SK-N-SH treated with all-trans-retinoic acid at 6 μM for 48 hours (cell line): ENCODE measurements around the gene CD86.

Experiments used
- ARNTL ChIP-seq: fragments of 450-650 bp; formaldehyde crosslinking; IDR thresholded peaks from 2 replicates; pipeline ENCODE4 v1.5.0; 2020; ENCODE audit warnings: low read depth, mild to moderate bottlenecking, moderate library complexity, borderline replicate concordance
- CREB5 ChIP-seq: fragments of 250-450 bp; sonication (Bioruptor Pico); IDR thresholded peaks from 2 replicates; pipeline ENCODE4 v1.5.1; 2020; ENCODE audit warnings: low read depth, mild to moderate bottlenecking, moderate library complexity
- OSR1 ChIP-seq: fragments of 250-450 bp; sonication (Bioruptor Pico); IDR thresholded peaks from 2 replicates; pipeline ENCODE4 v1.8.0; 2022; ENCODE audit warnings: moderate library complexity, mild to moderate bottlenecking, inconsistent platforms
- PATZ1 ChIP-seq: fragments of 250-450 bp; sonication (Bioruptor Pico); IDR thresholded peaks from 2 replicates; pipeline ENCODE4 v1.8.0; 2020; ENCODE audit warnings: mild to moderate bottlenecking, moderate library complexity, borderline replicate concordance
- RARB ChIP-seq: fragments of 250-450 bp; sonication (Bioruptor Pico); IDR thresholded peaks from 2 replicates; pipeline ENCODE4 v1.8.0; 2021; ENCODE audit warnings: mild to moderate bottlenecking, moderate library complexity
- ZFP3 ChIP-seq: fragments of 250-450 bp; sonication (Bioruptor Pico); IDR thresholded peaks from 2 replicates; pipeline ENCODE4 v1.5.0; 2020; ENCODE audit warnings: mild to moderate bottlenecking, moderate library complexity

GRCh38 chr3:122008166-122008565 lies 47.0 kb upstream of the CD86 start:
- TF ChIP-seq ZFP3 (CRISPR knock-in tag) (no peak), CREB5 (CRISPR knock-in tag) (no peak), PATZ1 (CRISPR knock-in tag) (no peak), OSR1 (CRISPR knock-in tag) (no peak), ARNTL (CRISPR knock-in tag) (no peak), RARB (no peak)
